ENCODE results near the gene GPC5. TPM values are rescaled to one million over a fixed set of nuclear protein-coding genes. Genes with fewer than 3 reads are reported as not detected.

The GPC5 gene
- polyA plus RNA-seq, 2 of the 4 experiments (the other 2 are of a cell fraction), result not detected

DNA sequence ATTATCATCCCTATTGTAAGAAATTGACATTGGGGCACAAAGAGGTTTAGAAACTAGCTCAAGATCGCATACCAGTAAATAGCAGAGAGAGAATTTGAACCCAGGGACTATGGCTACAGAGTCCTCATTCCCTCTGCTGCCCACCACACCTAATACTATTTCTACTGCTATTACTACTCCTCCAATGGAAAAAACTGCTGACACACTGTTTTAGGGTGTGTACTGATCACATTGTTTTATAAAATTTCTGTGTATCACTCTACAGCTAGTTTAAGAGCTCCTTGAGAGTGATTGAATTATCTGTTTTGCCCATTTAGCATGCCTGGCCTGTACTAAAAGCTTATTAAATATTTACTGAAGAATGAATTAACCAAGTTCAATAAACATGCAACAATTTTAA is 552.4 kb downstream of the GPC5 start:
- FAIRE-seq, result no peak
- Histone ChIP-seq H3K4me2 (no peak overlapping the region), H3K27ac (no peak overlapping the region), H3K4me3 (no peak overlapping the region), H3K4me1 (no peaks in the 10 kb centered on the region), H3K9me3 (no peaks in the 10 kb centered on the region)
- TF ChIP-seq HOXA7 (CRISPR knock-in tag; IDR thresholded peaks at IDR 0.05) (no peak), MAFK (IDR thresholded peaks at IDR 0.05; ENCODE audit: partially characterized antibody) (peak; percentile 45)
- ChIA-PET CTCF (no interaction called here), POLR2A (no interaction called here)
- WGBS (ENCODE audit: missing lambda C conversion rate), result 7% methylated on average over 1 of the region's 1 CpG
- ATAC-seq, result no peak
- no peak for DNase-seq (ENCODE audit: low read depth in 1 of 2, low spot score in 1 of 2)

GRCh38 chr13:91955546-91956355 is 557.3 kb downstream of the GPC5 start:
- ChIA-PET CTCF (no interaction called here), POLR2A (no interaction called here)
- Histone ChIP-seq H3K4me1 (no peaks in the 10 kb centered on the region), H3K9me3 (no peaks in the 10 kb centered on the region; the same call in 2 of the 3 replicates), H3K27ac (no peak overlapping the region), H3K4me3 (no peak overlapping the region), H3K4me2 (no peak overlapping the region)
- no peak for FAIRE-seq
- ATAC-seq, result no peak
- no peak for DNase-seq (ENCODE audit: low read depth in 1 of 2, low spot score in 1 of 2)
- 0% methylated on average over 1 of the region's 1 CpG for WGBS (ENCODE audit: missing lambda C conversion rate)
- no peak for TF ChIP-seq JUNB (IDR thresholded peaks at IDR 0.05)
- TF ChIP-seq NFE2L2 (conservative IDR thresholded peaks at IDR 0.05; ENCODE audit: low read length), result no peak
- TF ChIP-seq NPAS2 (CRISPR knock-in tag; IDR thresholded peaks at IDR 0.05; ENCODE audit: borderline replicate concordance), result no peak
- TF ChIP-seq MYC (IDR thresholded peaks at IDR 0.05; ENCODE audit: borderline replicate concordance, low read length), result no peak
- TF ChIP-seq, protein P1, sequence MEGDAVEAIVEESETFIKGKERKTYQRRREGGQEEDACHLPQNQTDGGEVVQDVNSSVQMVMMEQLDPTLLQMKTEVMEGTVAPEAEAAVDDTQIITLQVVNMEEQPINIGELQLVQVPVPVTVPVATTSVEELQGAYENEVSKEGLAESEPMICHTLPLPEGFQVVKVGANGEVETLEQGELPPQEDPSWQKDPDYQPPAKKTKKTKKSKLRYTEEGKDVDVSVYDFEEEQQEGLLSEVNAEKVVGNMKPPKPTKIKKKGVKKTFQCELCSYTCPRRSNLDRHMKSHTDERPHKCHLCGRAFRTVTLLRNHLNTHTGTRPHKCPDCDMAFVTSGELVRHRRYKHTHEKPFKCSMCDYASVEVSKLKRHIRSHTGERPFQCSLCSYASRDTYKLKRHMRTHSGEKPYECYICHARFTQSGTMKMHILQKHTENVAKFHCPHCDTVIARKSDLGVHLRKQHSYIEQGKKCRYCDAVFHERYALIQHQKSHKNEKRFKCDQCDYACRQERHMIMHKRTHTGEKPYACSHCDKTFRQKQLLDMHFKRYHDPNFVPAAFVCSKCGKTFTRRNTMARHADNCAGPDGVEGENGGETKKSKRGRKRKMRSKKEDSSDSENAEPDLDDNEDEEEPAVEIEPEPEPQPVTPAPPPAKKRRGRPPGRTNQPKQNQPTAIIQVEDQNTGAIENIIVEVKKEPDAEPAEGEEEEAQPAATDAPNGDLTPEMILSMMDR (IDR thresholded peaks at IDR 0.05), result no peak
- TF ChIP-seq HEYL (CRISPR knock-in tag; IDR thresholded peaks at IDR 0.05), result no peak
- no peak for TF ChIP-seq REST (IDR thresholded peaks at IDR 0.05)
- no peak for TF ChIP-seq FOSL2 (IDR thresholded peaks at IDR 0.05)
- TF ChIP-seq FOSL2 (CRISPR knock-in tag; IDR thresholded peaks at IDR 0.05), result no peak
- TF ChIP-seq ELK1 (IDR thresholded peaks at IDR 0.05; ENCODE audit: low read depth, low read length), result no peak
- TF ChIP-seq, protein P2, sequence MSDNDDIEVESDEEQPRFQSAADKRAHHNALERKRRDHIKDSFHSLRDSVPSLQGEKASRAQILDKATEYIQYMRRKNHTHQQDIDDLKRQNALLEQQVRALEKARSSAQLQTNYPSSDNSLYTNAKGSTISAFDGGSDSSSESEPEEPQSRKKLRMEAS (IDR thresholded peaks at IDR 0.05), result no peak
- TF ChIP-seq, protein P3, sequence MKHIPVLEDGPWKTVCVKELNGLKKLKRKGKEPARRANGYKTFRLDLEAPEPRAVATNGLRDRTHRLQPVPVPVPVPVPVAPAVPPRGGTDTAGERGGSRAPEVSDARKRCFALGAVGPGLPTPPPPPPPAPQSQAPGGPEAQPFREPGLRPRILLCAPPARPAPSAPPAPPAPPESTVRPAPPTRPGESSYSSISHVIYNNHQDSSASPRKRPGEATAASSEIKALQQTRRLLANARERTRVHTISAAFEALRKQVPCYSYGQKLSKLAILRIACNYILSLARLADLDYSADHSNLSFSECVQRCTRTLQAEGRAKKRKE (CRISPR knock-in tag; IDR thresholded peaks at IDR 0.05; ENCODE audit: low read depth), result no peak
- TF ChIP-seq, protein P4, sequence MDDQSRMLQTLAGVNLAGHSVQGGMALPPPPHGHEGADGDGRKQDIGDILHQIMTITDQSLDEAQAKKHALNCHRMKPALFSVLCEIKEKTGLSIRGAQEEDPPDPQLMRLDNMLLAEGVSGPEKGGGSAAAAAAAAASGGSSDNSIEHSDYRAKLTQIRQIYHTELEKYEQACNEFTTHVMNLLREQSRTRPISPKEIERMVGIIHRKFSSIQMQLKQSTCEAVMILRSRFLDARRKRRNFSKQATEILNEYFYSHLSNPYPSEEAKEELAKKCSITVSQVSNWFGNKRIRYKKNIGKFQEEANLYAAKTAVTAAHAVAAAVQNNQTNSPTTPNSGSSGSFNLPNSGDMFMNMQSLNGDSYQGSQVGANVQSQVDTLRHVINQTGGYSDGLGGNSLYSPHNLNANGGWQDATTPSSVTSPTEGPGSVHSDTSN (IDR thresholded peaks at IDR 0.05), result no peak
- no peak for TF ChIP-seq CBX8 (IDR thresholded peaks at IDR 0.05)
- no peak for TF ChIP-seq EHMT2 (IDR thresholded peaks at IDR 0.05; ENCODE audit: low read depth)
- TF ChIP-seq RNF2 (IDR thresholded peaks at IDR 0.05; ENCODE audit: borderline replicate concordance, low read depth), result no peak

All from A549 (cell line).